GM10248 (cell line): Measurements from ENCODE around the gene PRR23E.
A peak's percentile ranks its signal among the peaks of the same experiment; 100 is the strongest.

Experiments
- CTCF ChIA-PET: fragments of 300-600 bp; sonication (Branson Sonifier 250); formaldehyde crosslinking; extraction: SDS; loops from one replicate; lab custom pipeline; 2021; ENCODE audit warnings: antibody characterized with exemption; lab: Yijun Ruan, JAX
- POLR2A ChIA-PET: fragments of 350-650 bp; sonication (Branson Sonifier 250); formaldehyde crosslinking; extraction: SDS; loops from one replicate; lab custom pipeline; 2020; ENCODE audit warnings: antibody characterized with exemption; lab: Yijun Ruan, JAX
- DNase-seq: peaks from one replicate; pipeline ENCODE4 v3.0.0; 2012; ENCODE audit errors: extremely low spot score
- CTCF ChIP-seq: IDR thresholded peaks from 2 replicates; pipeline ENCODE4 v1.5.1; 2012; ENCODE audit warnings: mild to moderate bottlenecking, low read depth; ENCODE audit errors: extremely low read depth, missing control alignments, control extremely low read depth

PRR23E gene

GRCh38 chr3:127182848-127183714 lies 9.8 kb upstream of the PRR23E start:
- DNase-seq = peak; percentile 12
- no peak for TF ChIP-seq CTCF
- ChIA-PET CTCF (no interaction called here), POLR2A (no interaction called here)

- ChIA-PET CTCF (no interaction called here), POLR2A (no interaction called here)
- no peak for TF ChIP-seq CTCF
- DNase-seq = peak; percentile 6
Measured at GRCh38 chr3:127183931-127184869, 8.7 kb upstream of the PRR23E start.

- peak; percentile 10 for DNase-seq
- TF ChIP-seq CTCF = no peak
- POLR2A ChIA-PET = no interaction called here
- CTCF ChIA-PET = no interaction called here
Measured at GRCh38 chr3:127184870-127185216, 8.1 kb upstream of the PRR23E start.

GRCh38 chr3:127185268-127185667 lies 7.7 kb upstream of the PRR23E start:
- ChIA-PET POLR2A (no interaction called here), CTCF (no interaction called here)
- no peak for DNase-seq
- TF ChIP-seq CTCF = no peak

- DNase-seq = no peak
- ChIA-PET CTCF (no interaction called here), POLR2A (no interaction called here)
- no peak for TF ChIP-seq CTCF
Measured at GRCh38 chr3:127185962-127186674, 6.8 kb upstream of the PRR23E start.

GRCh38 chr3:127187316-127187715 lies 5.6 kb upstream of the PRR23E start:
- no peak for TF ChIP-seq CTCF
- no peak for DNase-seq
- CTCF ChIA-PET = no interaction called here
- POLR2A ChIA-PET = no interaction called here
